ENCODE measurements around the gene DOCK8.

GRCh38 chr9:331197-331596 lies 116.5 kb downstream of the DOCK8 start:
- TF ChIP-seq CTCF (IDR thresholded peaks at IDR 0.05) (no peak), POLR2A (IDR thresholded peaks at IDR 0.05) (no peak)
